ENCODE data around the gene ADAMTS15. TPM values are rescaled to one million over a fixed set of nuclear protein-coding genes. Genes with fewer than 3 reads are reported as not detected.

ADAMTS15 gene
- total and polyA plus RNA-seq, 2 of the 4 experiments (the other 2 are of a cell fraction), result 3.0 to 5.0 TPM

DNA sequence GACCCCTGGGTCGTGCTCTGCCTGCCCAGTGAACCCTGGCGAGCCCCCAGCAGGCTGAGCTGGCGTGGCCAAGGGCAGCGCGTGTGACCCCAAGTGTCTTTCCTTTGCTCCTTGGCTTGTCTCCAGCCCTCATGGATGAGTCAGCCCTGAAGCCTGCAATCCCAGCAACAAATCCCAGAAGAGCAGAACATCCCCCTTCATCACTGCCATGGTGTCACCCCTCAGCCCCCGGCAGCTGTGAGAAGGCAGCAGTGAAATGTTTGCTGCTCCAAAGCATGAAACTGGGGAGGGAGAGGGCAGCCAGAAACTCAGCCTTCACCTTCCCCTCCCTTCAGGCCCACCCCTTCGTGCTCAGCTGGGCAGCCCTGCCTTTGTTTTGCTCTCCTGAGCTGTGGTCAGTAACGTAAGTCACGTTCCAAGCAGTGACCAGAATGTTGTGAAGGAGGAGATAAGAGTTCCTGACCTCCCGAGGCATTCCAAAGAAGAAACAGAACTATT is 29.8 kb downstream of the ADAMTS15 start (continued):
- peak; percentile 8; the same call in 1 of the 2 replicates for TF ChIP-seq MAFK (IDR thresholded peaks at IDR 0.05; ENCODE audit: low read depth, low read length)

DNA sequence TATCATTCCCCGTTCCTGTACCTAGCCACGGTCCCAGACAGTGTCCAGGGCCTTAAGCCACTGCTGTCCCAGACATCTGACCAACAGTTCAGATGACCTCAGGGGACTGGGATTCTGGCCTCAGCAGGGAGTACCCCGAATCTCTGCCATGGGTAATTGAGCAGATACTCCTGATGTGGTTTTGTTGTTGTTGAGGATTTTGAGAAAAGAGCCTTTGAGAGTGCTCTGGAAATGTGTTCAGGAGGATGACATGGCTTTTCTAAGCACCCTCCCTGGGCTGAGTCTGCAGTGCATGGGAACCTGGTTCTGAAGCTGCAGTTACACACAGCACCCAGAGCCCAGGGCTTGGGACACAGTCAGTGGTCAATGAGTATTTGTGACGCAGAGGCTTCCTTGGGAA is 30.4 kb downstream of the ADAMTS15 start:
- Histone ChIP-seq H3K4me3 (ENCODE audit: insufficient read depth, low read depth, low read length) (no peak overlapping the region), H2BK20ac (ENCODE audit: low read depth, low read length) (peak overlapping the region; percentile 97), H3K27me3 (ENCODE audit: control insufficient read depth, insufficient read depth, low read length) (no peaks in the 10 kb centered on the region), H3K27ac (ENCODE audit: insufficient read depth, low read length) (peak overlapping the region; percentile 97), H2AFZ (replicated peaks; ENCODE audit: low read length, poor library complexity) (peak overlapping the region; percentile 37), H3K79me1 (ENCODE audit: low read depth in 1 of 2, low read length in 2 of 2) (peaks cover 0 to 3% of the 10 kb centered on the region in 2 experiments; a peak in 1 of 4 replicates), H3K9ac (ENCODE audit: low read depth, low read length) (peak overlapping the region; percentile 75), H3K4ac (ENCODE audit: low read depth, low read length) (peak overlapping the region; percentile 97), H3K56ac (ENCODE audit: extremely low read depth, insufficient read depth, low read length) (peak overlapping the region; percentile 92), H3K18ac (ENCODE audit: low read depth, low read length) (peak overlapping the region; percentile 98), H3K36me3 (ENCODE audit: control insufficient read depth, insufficient read depth, low read length) (peaks cover 29% of the 10 kb centered on the region; the same call in 1 of the 2 replicates), H3K4me1 (ENCODE audit: control insufficient read depth, insufficient read depth, low read length) (peaks cover 45% of the 10 kb centered on the region), H2AK9ac (replicated peaks; ENCODE audit: low read depth, low read length, poor library complexity) (peak overlapping the region; percentile 65), H2BK15ac (ENCODE audit: low read depth, low read length) (peak overlapping the region; percentile 79; the same call in 2 of the 3 replicates), H4K5ac (ENCODE audit: low read depth, low read length) (peak overlapping the region; percentile 97), H3K9me3 (ENCODE audit: control insufficient read depth, insufficient read depth, low read length) (no peaks in the 10 kb centered on the region), H3K23ac (ENCODE audit: low read depth, low read length) (peak overlapping the region; percentile 86), H2BK5ac (ENCODE audit: low read depth, low read length, poor library complexity, severe bottlenecking) (peak overlapping the region; percentile 93), H3K9me1 (ENCODE audit: insufficient read depth, low read length) (peaks cover 33% of the 10 kb centered on the region), H3K14ac (replicated peaks; ENCODE audit: low read depth, low read length) (peak overlapping the region; percentile 89), H2BK120ac (ENCODE audit: low read depth, low read length) (peak overlapping the region; percentile 98), H4K8ac (ENCODE audit: low read depth in 2 of 2, low read length in 2 of 2) (peak overlapping the region; percentile 92 to 93), H4K91ac (ENCODE audit: insufficient read depth, low read depth, low read length) (peak overlapping the region; percentile 99), H2AK5ac (ENCODE audit: low read depth, low read length) (peak overlapping the region; percentile 95), H4K20me1 (ENCODE audit: insufficient read depth, low read length) (no peaks in the 10 kb centered on the region), H3K4me2 (ENCODE audit: low read depth, low read length) (peak overlapping the region; percentile 32)
- WGBS, 2 experiments (ENCODE audit: extremely low coverage in 2 of 2, insufficient read length in 1 of 2), result 67% methylated on average over 2 of the region's 4 CpGs; no CpG with 5 or more reads in 1 of the 2 experiments
- in situ Hi-C loops (cut with MboI; ENCODE audit: low sequenced_read_pairs), result no loop called here
- peak; percentile 12 for ATAC-seq (ENCODE audit: low read depth)
- DNase-seq, result peak; percentile 34
- ChIA-PET CTCF (no interaction called here), POLR2A (ENCODE audit: unreplicated experiment) (no interaction called here)
- dilution Hi-C loops (cut with HindIII; ENCODE audit: low sequenced_read_pairs, unreplicated experiment), result no loop called here
- no peak for TF ChIP-seq MXI1 (IDR thresholded peaks at IDR 0.05; ENCODE audit: borderline replicate concordance, low read depth, low read length)
- 0 out of 2 replicates have a peak, but pooled peaks have one; percentile 43 for TF ChIP-seq NFE2L2 (IDR thresholded peaks at IDR 0.05; ENCODE audit: low read depth, low read length)
- intact Hi-C loops (cut with micrococcal nuclease), result loop anchor here (1.0 to 5.0 kb wide), 5 partner anchors 44 to 348 kb away; no protein-coding TSS in a partner anchor
- no TSS peak for BruUV-seq (replicated peaks)

Measured in IMR-90 (cell line).